H9 (cell line): ENCODE results near the gene SCD. TPM values are rescaled to one million over a fixed set of nuclear protein-coding genes. Genes with fewer than 3 reads are reported as not detected.
A peak's percentile ranks its signal among the peaks of the same experiment; 100 is the strongest.

Experiments used
- DNase-seq: peaks from one replicate; pipeline ENCODE4 v3.0.0-alpha.2; 2017
- H2AFZ ChIP-seq: one replicate; pipeline ENCODE4 v1.6.1; 2013; ENCODE audit warnings: mild to moderate bottlenecking, low read length, control low read depth, moderate library complexity
- H2AK5ac ChIP-seq: 2 replicates; pipeline ENCODE4 v1.6.1; 2013; ENCODE audit warnings: low read length, control low read depth, mixed read lengths; ENCODE audit not compliant: insufficient read length
- H2BK120ac ChIP-seq: one replicate; pipeline ENCODE4 v1.6.1; 2013; ENCODE audit warnings: low read depth, mild to moderate bottlenecking, low read length, control low read depth, inconsistent platforms; ENCODE audit not compliant: poor library complexity, severe bottlenecking
- H2BK12ac ChIP-seq: 2 replicates; pipeline ENCODE4 v1.6.1; 2013; ENCODE audit warnings: low read length, control low read depth, mixed read lengths, low read depth; ENCODE audit not compliant: insufficient read length
- H2BK15ac ChIP-seq: 2 replicates; pipeline ENCODE4 v1.6.1; 2013; ENCODE audit warnings: low read depth, low read length, control low read depth
- H2BK20ac ChIP-seq: one replicate; pipeline ENCODE4 v1.6.1; 2013; ENCODE audit warnings: low read depth, mild to moderate bottlenecking, low read length, control low read depth, inconsistent platforms; ENCODE audit not compliant: poor library complexity, severe bottlenecking
- H2BK5ac ChIP-seq: 2 replicates; pipeline ENCODE4 v1.6.1; 2013; ENCODE audit warnings: low read length, control low read depth, mixed read lengths; ENCODE audit not compliant: insufficient read length
- H3K14ac ChIP-seq: 2 replicates; pipeline ENCODE4 v1.6.1; 2013; ENCODE audit warnings: low read length, control low read depth; ENCODE audit not compliant: insufficient read depth
- H3K18ac ChIP-seq: 2 replicates; pipeline ENCODE4 v1.6.1; 2013; ENCODE audit warnings: low read depth, mild to moderate bottlenecking, mixed read lengths, low read length, control low read depth; ENCODE audit not compliant: insufficient read length
- H3K23ac ChIP-seq: 2 replicates; pipeline ENCODE4 v1.6.1; 2013; ENCODE audit warnings: low read length, control low read depth, mixed read lengths, low read depth; ENCODE audit not compliant: insufficient read length
- H3K23me2 ChIP-seq: 2 replicates; pipeline ENCODE4 v1.6.1; 2013; ENCODE audit warnings: low read depth, mild to moderate bottlenecking, mixed read lengths, low read length, control low read depth; ENCODE audit not compliant: insufficient read length, poor library complexity, severe bottlenecking
- H3K27ac ChIP-seq: 2 replicates; pipeline ENCODE4 v1.5.1; 2013; ENCODE audit warnings: low read length, control low read depth, mixed read lengths, low read depth; ENCODE audit not compliant: insufficient read length
- H3K27me3 ChIP-seq: 2 replicates; pipeline ENCODE4 v1.6.1; 2013; ENCODE audit warnings: low read length, control low read depth, inconsistent platforms; ENCODE audit not compliant: insufficient read depth
- H3K4ac ChIP-seq: 2 replicates; pipeline ENCODE4 v1.6.1; 2013; ENCODE audit warnings: low read depth, mild to moderate bottlenecking, control low read depth, inconsistent platforms, low read length, moderate library complexity
- H3K4me1 ChIP-seq: 2 replicates; pipeline ENCODE4 v1.6.1; 2013; ENCODE audit warnings: low read length, control low read depth, inconsistent platforms; ENCODE audit not compliant: insufficient read depth
- H3K4me2 ChIP-seq: 2 replicates; pipeline ENCODE4 v1.6.1; 2013; ENCODE audit warnings: low read length, control low read depth, mixed read lengths; ENCODE audit not compliant: insufficient read length, insufficient read depth
- H3K56ac ChIP-seq: 2 replicates; pipeline ENCODE4 v1.6.1; 2013; ENCODE audit warnings: low read depth, mild to moderate bottlenecking, mixed read lengths, low read length, control low read depth; ENCODE audit not compliant: insufficient read length
- H3K79me1 ChIP-seq: 2 replicates; pipeline ENCODE4 v1.6.1; 2013; ENCODE audit warnings: low read depth, mild to moderate bottlenecking, moderate library complexity, low read length, control low read depth, inconsistent platforms; ENCODE audit not compliant: insufficient read depth, poor library complexity, severe bottlenecking
- H3K79me2 ChIP-seq: 2 replicates; pipeline ENCODE4 v1.6.1; 2013; ENCODE audit warnings: low read length, control low read depth, inconsistent platforms; ENCODE audit not compliant: insufficient read depth
- H3K9ac ChIP-seq: 2 replicates; pipeline ENCODE4 v1.6.1; 2013; ENCODE audit warnings: low read length, control low read depth, mixed read lengths; ENCODE audit not compliant: insufficient read length; ENCODE audit errors: extremely low read depth
- H3K9me3 ChIP-seq: one replicate; pipeline ENCODE4 v1.6.1; 2013; ENCODE audit warnings: low read depth, low read length, inconsistent platforms; ENCODE audit not compliant: control insufficient read depth
- H3T11ph ChIP-seq: one replicate; pipeline ENCODE4 v1.6.1; 2013; ENCODE audit warnings: mild to moderate bottlenecking, low read length, control low read depth, inconsistent platforms
- H4K20me1 ChIP-seq: one replicate; pipeline ENCODE4 v1.6.1; 2013; ENCODE audit not compliant: control insufficient read depth, insufficient read length, insufficient read depth
- H4K5ac ChIP-seq: 2 replicates; pipeline ENCODE4 v1.6.1; 2013; ENCODE audit warnings: low read depth, mild to moderate bottlenecking, mixed read lengths, low read length, control low read depth; ENCODE audit not compliant: insufficient read length
- H4K8ac ChIP-seq: replicated peaks from 2 replicates; pipeline ENCODE4 v1.6.1; 2013; ENCODE audit warnings: low read length, control low read depth, mixed read lengths, low read depth; ENCODE audit not compliant: insufficient read length
- H4K91ac ChIP-seq: 2 replicates; pipeline ENCODE4 v1.6.1; 2013; ENCODE audit warnings: low read depth, mild to moderate bottlenecking, moderate library complexity, mixed read lengths, low read length, control low read depth; ENCODE audit not compliant: insufficient read length
- H3K27ac Mint-ChIP-seq, 3 experiments: 2 replicates in 2 of 3; 3 replicates in 1 of 3; pipeline ENCODE4 v1.8.0; 2020 to 2021; ENCODE audit warnings: mixed read lengths in 3 of 3, mild to moderate bottlenecking in 1 of 3, moderate library complexity in 1 of 3
- H3K27me3 Mint-ChIP-seq: 2 replicates; pipeline ENCODE4 v1.8.0; 2021; ENCODE audit warnings: low read depth, mild to moderate bottlenecking, moderate library complexity, mixed read lengths
- H3K36me3 Mint-ChIP-seq, 3 experiments: 2 replicates in 2 of 3; 3 replicates in 1 of 3; pipeline ENCODE4 v1.8.0; 2020 to 2021; ENCODE audit warnings: low read depth in 3 of 3, mixed read lengths in 3 of 3; ENCODE audit not compliant: insufficient read depth in 1 of 3
- H3K4me1 Mint-ChIP-seq, 2 experiments: 2 replicates each; pipeline ENCODE4 v1.8.0; 2020; ENCODE audit warnings: mixed read lengths in 2 of 2
- H3K4me3 Mint-ChIP-seq, 2 experiments: 2 replicates in 1 of 2; 3 replicates in 1 of 2; pipeline ENCODE4 v1.8.0; 2020 to 2021; ENCODE audit warnings: mild to moderate bottlenecking in 2 of 2, mixed read lengths in 2 of 2, moderate library complexity in 1 of 2
- H3K9me3 Mint-ChIP-seq, 2 experiments: 2 replicates in 1 of 2; 3 replicates in 1 of 2; pipeline ENCODE4 v1.8.0; 2020; ENCODE audit warnings: mild to moderate bottlenecking in 2 of 2, mixed read lengths in 2 of 2, moderate library complexity in 1 of 2
- WGBS: extraction: QIAGEN DNeasy Blood & Tissue Kit; methylation state at CpG from one replicate; pipeline ENCODE4 v1.1.7; 2013; ENCODE audit warnings: missing lambda C conversion rate, low lambda C conversion rate, mixed read lengths; ENCODE audit not compliant: insufficient read length; ENCODE audit errors: extremely low coverage; 5-methylcytosine and 5-hydroxymethylcytosine counted together
- long read RNA-seq: library from polyadenylated mRNA; unstranded; transcript quantifications from one replicate; pipeline ENCODE4 v2.0.0, GENCODE V29; 2020
- total RNA-seq: library from RNA; stranded (reverse); gene quantifications from 2 replicates; pipeline ENCODE4 v1.2.1, GENCODE V29; 2021
- TF ChIP-seq, protein P1 (sequence below): fragments of 200-600 bp; sonication (generic); conservative IDR thresholded peaks from 3 replicates; pipeline ENCODE4 v1.8.0; 2021; ENCODE audit warnings: antibody characterized with exemption, mild to moderate bottlenecking

The SCD gene
- total RNA-seq: 354 TPM in 2 replicates
- long read RNA-seq, full-length matches to known transcripts: 384 of 646 reads
- long read RNA-seq, partial matches to known transcripts: 237 of 646 reads
- long read RNA-seq, other reads (novel, unspliced or antisense): 25 of 646 reads

- H3K27me3 Mint-ChIP-seq: no peaks in the 10 kb centered on the region; the same call in 1 of the 2 replicates
- no CpG with 5 or more reads among the region's 73 CpGs for WGBS
- peaks cover 10% of the 10 kb centered on the region for H3K79me1 ChIP-seq
- H3K9me3 Mint-ChIP-seq: peaks cover 3 to 5% of the 10 kb centered on the region in 2 experiments; a peak in 2 of 5 replicates
- peak within 1 kb of the TSS; percentile 91 for H3K4me2 ChIP-seq
- H3K18ac ChIP-seq: peak within 1 kb of the TSS; percentile 48
- peaks cover 47% of the 10 kb centered on the region for H3K79me2 ChIP-seq
- H4K91ac ChIP-seq: no peak within 1 kb of the TSS
- peaks cover 43 to 45% (median 44%) of the 10 kb centered on the region in 3 experiments for H3K36me3 Mint-ChIP-seq
- H2BK15ac ChIP-seq: no peak within 1 kb of the TSS
- peak within 1 kb of the TSS; percentile 90 to 100 for H3K4me3 Mint-ChIP-seq
- peaks cover 18% of the 10 kb centered on the region for H3K23me2 ChIP-seq
- H3K27me3 ChIP-seq: no peaks in the 10 kb centered on the region
- H2AK5ac ChIP-seq: no peak within 1 kb of the TSS
- H3T11ph ChIP-seq: no peak within 1 kb of the TSS
- H3K9me3 ChIP-seq: no peaks in the 10 kb centered on the region
- H3K9ac ChIP-seq: peak within 1 kb of the TSS; percentile 81
- DNase-seq: peak; percentile 97
- H3K27ac ChIP-seq: peak within 1 kb of the TSS; percentile 19
- TF ChIP-seq, protein P1, sequence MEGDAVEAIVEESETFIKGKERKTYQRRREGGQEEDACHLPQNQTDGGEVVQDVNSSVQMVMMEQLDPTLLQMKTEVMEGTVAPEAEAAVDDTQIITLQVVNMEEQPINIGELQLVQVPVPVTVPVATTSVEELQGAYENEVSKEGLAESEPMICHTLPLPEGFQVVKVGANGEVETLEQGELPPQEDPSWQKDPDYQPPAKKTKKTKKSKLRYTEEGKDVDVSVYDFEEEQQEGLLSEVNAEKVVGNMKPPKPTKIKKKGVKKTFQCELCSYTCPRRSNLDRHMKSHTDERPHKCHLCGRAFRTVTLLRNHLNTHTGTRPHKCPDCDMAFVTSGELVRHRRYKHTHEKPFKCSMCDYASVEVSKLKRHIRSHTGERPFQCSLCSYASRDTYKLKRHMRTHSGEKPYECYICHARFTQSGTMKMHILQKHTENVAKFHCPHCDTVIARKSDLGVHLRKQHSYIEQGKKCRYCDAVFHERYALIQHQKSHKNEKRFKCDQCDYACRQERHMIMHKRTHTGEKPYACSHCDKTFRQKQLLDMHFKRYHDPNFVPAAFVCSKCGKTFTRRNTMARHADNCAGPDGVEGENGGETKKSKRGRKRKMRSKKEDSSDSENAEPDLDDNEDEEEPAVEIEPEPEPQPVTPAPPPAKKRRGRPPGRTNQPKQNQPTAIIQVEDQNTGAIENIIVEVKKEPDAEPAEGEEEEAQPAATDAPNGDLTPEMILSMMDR: no peak
- no peak within 1 kb of the TSS for H2BK20ac ChIP-seq
- no peak within 1 kb of the TSS for H3K56ac ChIP-seq
- H2AFZ ChIP-seq: no peak within 1 kb of the TSS
- no peak within 1 kb of the TSS for H3K4ac ChIP-seq
- peak within 1 kb of the TSS; percentile 84 to 99 (median 85) for H3K27ac Mint-ChIP-seq
- H2BK120ac ChIP-seq: no peak within 1 kb of the TSS
- peaks cover 54 to 59% of the 10 kb centered on the region in 2 experiments for H3K4me1 Mint-ChIP-seq
- no peak within 1 kb of the TSS for H4K5ac ChIP-seq
- peak within 1 kb of the TSS; percentile 69 for H3K14ac ChIP-seq
- H3K4me1 ChIP-seq: no peaks in the 10 kb centered on the region; the same call in 1 of the 2 replicates
- H2BK5ac ChIP-seq: no peak within 1 kb of the TSS
- H4K8ac ChIP-seq: no peak within 1 kb of the TSS
- peaks cover 6% of the 10 kb centered on the region for H4K20me1 ChIP-seq
- no peak within 1 kb of the TSS for H2BK12ac ChIP-seq
- no peak within 1 kb of the TSS for H3K23ac ChIP-seq
Observed at GRCh38 chr10:100346765-100347567, at the start of gene SCD. Gene SCD (plus strand): TSS chr10:100347233. CDS start chr10:100347505, 272 bp downstream.
